DND-41 (cell line): Measurements from ENCODE around the gene KIF1A.

Experiments
- CTCF ChIP-seq: IDR thresholded peaks from 2 replicates; pipeline ENCODE4 v1.5.1; 2012; ENCODE audit warnings: borderline replicate concordance, low read length, moderate library complexity, mild to moderate bottlenecking; ENCODE audit not compliant: poor library complexity, severe bottlenecking; ENCODE audit errors: extremely low read depth
- EZH2 ChIP-seq: IDR thresholded peaks from 3 replicates; pipeline ENCODE4 v1.6.1; 2012; ENCODE audit warnings: borderline replicate concordance, low read depth, mild to moderate bottlenecking, moderate library complexity, low read length, inconsistent platforms; ENCODE audit not compliant: severe bottlenecking

- TF ChIP-seq CTCF (no peak), EZH2 (no peak)
Measured at GRCh38 chr2:240814946-240815760, 4.9 kb downstream of the KIF1A start.
